ENCODE results near the gene CACNA2D3.

Gene CACNA2D3

DNA sequence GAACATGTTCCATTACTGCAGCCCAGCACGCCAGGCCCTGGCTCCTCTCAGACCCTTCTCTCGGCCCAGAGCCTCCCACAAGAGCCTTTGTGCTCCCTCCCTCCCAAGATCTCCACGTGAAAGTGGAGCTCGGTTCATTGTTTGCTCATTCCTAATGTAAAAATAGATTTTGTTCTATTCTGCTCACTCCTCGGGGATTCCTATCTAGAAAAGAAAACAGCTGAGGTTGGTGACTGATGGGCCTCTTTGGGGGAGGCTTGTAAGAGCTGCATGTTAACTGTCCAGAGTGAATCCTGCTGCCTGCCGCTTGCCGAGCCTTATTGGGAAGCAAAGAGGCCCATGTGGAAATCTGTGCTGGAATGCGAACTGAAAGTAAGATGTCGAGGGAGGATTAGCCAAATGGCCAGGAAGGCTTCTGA, 538.4 kb downstream of the CACNA2D3 start:
- DNase-seq: peak in 1 of 58 donors; percentile 14

DNA sequence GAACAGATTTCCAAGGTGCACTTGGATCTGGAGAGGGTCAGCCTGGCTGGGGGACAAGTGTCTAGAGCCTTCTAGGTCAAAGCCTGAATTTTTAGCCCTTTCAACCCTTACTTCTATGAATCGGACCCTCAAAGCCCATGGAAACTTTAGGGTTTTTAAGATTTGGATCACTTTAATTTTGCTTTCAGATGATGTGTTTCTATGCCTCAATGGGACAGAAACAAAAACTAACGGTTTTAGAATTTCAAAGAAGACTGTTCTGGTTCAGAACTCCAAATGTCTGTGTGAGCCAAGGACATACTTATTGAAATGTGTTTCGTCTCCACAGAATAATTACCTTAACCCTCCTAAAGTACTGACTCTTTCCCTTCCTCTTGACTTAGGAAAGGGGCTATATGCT, 538.8 kb downstream of the CACNA2D3 start:
- no peak for DNase-seq

DNA sequence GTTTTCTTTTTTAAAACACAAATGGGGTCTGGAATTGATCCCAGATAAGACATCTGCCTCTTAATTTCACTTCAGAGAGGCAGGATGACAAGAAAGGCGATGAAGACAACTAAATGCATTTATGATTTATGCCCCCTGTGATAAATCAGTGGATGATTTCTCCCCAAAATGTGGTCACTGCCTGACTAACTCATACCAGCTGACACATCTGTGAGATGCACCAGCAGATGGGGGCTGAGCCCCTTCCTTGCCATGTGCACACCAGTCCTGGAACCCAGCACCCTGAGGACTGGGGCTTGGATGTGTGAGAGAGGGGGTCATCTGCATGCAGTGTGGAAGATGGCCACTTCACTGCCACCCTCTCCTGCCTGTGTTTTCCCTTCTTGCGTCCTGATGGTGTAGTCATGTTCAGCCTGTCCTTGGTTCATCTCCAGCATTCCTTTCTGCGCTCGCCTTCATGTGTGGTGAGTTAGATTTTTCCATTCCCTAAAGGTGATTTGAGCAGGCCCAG, 541.2 kb downstream of the CACNA2D3 start:
- peak in 8 of 58 donors; percentile 5 to 36 (median 10) for DNase-seq

DNA sequence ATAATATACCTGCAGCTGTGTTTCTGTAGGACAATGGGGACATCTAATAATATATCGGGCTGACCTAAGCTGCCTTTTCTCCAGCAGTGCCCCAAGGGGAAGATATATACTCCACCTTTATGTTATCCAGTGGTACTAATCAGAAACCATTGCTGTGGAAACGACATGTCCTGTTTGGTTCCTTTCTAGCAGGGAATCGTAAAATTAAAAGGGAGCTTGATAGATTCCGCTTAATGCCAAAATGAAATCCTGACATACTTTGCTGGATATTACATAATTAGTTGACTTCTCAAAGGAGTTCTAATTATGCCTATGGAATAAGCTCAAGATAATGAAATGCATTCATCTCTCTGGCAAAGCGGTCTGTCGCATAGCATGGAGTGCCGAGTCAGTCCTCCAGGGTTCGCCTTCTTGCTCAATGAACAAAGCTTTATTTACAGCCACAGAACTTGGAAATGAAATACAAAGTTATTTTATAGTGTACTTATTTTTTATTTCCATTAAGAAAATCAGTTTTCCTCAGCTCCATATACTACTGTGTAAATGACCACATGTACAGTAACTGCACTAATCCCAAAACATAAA, 542.8 kb downstream of the CACNA2D3 start:
- peak in 2 of 58 donors; percentile 5 to 11 for DNase-seq

DNA sequence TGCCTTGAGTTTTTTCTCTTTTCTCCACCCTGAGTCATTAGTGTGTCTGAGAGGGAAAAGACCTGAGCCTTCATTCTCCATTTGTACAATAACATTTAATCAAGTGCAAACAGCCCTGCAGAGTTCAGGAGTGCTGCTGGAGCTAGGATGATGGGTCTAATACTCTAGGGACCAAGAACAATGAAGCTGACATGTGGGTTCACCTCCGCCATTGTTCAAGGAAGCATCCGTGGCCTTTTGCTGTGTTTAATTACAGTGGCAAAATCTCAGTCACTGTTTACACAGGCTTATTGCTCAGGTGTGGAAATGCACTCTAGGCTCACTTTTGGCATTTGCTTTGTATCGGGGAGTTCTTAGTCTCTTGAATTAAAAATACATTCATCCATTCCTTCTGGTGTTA, 545.9 kb downstream of the CACNA2D3 start:
- DNase-seq: no peak

DNA sequence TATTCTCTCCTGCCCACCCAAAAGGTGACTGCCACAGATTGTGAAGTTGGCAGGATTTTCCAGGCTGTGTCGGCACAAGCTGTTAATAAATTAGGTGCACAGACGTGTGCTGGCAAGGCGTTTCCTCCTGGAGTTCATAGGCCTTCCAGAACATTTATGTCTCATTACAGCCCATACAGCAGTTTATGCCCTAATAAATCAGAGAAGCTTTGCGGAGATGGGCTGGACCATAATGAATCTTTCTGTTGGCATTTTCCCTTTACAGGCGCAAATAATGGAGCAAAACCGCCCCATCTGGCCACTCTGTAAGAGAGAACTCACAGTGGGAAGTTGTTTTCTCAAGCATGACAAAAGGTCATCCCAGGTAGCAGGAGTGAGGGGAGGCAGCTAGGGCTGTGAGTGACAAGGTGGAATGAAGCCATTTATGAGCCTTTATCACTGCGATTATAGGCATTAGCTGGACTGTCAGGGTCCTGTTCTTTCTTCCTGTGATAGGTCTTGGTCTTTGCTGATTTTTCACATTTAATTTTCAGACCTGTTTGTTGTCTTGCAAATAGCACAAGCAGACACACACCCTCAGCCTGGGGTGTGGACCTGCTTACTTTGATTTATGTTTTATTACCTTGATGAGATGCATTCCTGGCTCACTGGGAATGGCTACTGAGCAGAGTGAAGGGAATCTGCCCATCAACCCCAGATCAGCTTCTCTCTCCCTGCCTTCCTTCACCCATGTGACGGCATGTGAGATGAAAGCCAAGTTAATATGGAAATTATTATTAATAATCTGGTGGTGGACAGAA, 548.0 kb downstream of the CACNA2D3 start:
- DNase-seq: no peak

DNA sequence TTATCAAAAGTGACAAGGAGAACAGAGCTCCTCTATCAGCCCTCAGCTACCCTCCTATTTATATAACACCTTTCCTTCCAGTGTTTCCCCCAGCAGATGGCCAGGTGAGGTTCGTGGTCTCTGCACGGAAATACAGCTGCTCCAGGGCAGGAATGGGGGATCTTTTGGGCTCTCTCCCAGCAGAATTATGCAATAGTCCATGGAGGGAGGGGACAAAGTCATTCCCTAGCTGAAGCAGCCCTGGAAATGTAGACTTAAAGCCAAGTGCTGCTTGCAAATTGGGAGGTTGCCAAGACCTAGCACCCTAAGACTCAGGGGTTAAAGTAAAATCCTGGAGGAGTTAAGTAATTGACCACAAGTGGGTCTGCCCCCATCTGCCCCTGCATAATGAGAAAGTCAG, 549.2 kb downstream of the CACNA2D3 start:
- DNase-seq: no peak

DNA sequence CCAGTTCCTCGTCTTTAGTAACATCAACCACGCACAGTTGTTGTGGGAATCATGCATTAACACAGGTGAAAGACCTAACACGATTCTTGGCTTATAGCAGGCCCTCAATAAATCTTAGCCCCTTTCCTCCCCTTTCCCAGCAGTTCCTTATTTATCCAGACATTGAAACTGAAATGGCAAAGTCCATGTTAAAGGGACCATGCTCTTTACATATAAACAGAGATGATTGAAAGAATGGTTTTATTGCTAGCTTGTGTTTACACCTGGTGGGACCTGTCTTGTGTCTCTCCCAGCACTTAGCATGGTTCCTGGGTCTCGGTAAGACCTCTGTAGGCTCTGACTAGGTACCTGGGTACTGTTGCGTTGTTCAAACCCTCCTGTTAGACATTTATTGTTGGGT, 553.7 kb downstream of the CACNA2D3 start:
- DNase-seq: no peak

DNA sequence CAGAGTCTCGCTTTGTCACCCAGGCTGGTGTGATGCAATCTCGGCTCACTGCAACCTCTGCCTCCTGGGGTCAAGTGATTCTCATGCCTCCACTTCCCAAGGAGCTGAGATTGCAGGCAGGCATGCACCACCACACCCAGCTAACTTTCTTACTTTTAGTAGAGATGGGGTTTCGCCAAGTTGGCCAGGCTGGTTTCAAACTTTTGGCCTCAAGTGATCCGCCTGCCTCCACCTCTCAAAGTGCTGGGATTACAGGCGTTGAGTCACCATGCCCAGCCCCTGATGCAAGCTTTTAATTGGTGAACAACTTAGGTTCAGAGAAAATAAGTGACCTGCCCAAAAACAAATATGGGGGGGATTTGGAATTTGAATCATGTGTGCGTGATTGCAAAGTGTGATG, 559.4 kb downstream of the CACNA2D3 start:
- no peak for DNase-seq

DNA sequence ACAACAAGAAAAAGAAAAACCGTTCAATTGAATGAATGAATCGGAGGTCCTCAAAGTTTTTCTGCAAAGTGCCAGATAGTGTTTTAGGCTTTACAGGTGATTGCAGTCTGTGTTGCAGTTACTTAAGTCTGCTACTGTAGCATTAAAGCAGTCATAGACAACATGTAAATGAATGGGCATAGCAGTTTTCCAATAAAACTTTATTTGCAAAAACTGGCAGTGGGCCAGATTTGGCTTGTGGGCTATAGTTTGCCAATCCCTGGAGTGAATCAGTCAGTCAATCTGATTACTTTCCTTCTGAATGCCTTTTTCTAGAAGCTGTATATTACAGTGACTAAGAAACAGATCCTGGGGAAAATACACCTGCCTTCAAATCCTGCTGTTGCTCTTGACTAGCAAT, 562.9 kb downstream of the CACNA2D3 start:
- DNase-seq: no peak

DNA sequence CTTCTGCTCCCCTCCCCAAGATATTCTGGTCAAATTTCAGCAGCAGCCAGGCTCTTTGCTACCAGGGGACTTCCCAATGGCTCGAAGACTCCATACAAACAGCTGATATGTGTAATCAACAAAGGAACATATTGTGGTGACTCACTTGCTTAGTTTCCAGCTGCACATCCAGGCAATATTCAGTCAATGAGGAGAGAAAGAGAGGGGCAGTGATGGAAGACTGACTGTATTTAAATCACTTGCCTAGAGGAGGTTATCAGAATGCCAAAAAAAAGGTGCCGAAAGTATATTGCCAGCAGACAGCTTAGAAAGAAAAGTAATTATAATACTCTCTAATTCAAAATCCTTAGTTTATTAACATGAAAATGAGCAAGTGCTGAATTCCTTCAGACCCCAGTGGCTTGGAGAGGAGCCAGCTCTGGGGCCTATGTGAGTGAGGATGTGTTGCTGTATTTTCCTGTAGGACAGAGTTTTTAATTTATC, 569.0 kb downstream of the CACNA2D3 start:
- peak in 1 of 58 donors; percentile 4 for DNase-seq

DNA sequence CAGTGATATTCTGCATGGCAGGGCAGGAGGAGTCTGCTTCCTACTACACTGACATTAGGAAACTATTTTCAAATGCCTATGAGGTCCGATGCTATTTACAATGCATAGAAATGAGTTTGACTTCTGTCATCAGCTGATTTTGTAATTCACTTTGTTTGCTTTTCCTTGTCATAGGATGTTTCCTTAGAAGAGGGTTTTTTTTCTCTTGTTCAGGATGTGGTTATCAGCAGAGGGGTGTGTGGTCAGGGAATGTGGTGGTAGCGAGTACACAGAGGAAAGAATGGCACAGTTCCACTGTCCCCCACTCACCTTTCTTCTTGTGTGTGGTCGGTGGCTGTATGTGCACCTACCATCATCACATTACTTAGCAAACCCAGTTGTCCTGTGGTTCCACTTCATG, 574.0 kb downstream of the CACNA2D3 start:
- no peak for DNase-seq

DNA sequence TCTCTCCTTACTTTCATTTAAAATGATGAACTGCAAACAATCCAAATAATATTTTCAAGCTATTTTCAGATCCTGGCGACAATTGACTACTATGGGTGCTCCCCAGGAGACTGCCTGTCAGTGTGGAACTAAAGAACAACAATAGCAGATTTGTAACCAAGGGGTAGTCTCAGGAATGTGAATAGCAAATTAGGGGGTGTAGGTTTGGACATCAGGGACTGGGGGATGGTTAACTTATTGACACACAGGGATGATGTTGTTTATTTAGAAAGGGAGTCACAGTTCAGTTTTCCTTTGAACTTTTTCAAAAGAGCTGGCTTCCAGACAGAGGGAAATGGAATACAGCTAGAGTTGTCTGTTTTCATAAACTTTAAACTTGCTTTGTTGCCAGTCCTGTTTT, 575.7 kb downstream of the CACNA2D3 start:
- no peak for DNase-seq

DNA sequence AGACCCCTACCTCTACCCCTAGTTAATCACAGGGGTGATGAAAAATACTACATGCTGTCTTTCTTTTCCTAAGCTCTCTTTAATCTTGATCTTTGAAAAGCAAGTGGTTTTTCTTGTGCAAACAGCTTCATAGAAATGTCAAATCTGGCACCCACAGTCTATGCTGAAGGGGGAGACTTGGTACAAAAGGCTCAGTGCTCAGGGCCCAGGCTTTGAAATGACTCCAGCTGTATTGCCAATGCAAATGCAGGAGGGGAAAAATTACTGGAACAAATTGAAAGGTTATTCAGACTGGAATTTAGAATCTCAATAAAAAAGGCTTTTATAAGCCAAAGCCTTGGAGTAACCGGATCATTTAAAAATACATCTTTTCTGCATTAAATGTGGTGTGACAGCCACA, 581.6 kb downstream of the CACNA2D3 start:
- DNase-seq: peak in 5 of 58 donors; percentile 0 to 3 (median 2)

DNA sequence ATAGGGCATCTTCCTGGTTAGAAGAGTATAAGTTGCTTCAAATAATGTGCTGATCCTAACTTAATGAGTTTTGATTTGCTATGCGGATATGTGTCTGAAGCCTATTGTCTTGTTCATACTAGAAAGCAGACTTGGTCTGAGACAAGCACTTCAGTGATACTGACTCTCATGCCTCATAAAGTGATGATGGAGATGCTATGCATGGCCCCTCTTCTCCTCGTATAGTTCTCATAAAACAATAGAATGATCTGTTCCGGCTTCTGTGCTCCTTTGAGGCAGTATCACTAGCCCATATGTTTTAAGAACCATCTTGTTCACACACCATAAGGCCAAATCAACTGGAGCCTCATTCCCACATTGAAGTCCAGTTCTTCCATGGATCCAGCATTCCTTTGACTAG, 583.4 kb downstream of the CACNA2D3 start:
- DNase-seq: no peak

DNA sequence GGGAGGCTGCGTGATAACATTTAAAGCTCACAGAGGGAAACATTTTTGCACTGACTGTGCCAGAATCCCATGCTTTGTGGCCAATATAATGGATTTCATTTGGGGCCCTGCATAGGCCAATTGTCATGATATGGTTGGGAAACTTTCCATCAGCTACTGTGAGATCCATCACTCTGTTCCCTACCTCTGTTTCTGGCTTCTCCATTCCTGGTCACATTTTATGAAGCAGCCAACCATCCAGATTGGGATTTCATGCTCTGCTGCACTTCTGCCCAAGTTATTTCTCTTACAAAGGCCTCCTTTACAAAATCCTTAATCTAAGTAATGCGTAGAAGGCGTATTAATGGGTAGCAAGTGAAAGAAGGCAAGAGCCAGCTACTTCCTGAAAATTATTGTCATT, 584.4 kb downstream of the CACNA2D3 start:
- no peak for DNase-seq

DNA sequence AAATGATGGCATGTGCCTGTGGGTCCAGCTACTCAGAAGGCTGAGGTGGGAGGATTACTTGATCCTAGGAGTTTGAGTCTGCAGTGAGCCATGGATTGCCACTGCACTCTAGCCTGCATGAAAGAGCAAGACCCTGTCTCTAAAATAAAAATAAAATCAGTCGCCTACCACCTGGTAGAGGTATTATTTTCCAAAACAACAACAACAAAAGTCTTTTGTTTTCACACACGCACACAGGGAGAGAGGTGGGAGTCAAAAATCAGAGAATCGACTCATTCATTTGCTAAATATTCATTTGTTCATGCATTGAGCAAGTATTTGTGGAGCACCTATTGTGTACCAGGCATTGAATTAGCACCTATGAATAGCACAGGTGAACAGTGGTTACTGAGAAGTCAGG, 587.4 kb downstream of the CACNA2D3 start:
- DNase-seq: no peak

DNA sequence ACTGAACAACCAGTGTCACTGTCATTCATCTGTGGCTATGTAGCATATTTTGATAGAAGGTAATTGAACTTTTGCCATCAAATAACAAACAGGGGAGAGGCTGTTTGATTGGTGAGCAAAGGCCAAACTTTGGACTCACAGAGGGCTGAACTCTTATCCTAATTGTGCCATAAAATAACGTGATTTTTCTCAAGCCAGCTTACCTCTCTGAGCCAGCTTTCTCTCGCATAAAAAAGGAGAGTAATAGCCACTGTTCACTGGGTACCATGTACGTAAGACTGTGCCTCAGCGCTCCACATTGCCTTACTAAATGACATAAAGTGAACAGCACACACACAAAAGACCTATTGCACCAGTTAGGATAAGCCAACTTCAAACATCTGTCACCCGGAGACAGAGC, 588.6 kb downstream of the CACNA2D3 start:
- no peak for DNase-seq

DNA sequence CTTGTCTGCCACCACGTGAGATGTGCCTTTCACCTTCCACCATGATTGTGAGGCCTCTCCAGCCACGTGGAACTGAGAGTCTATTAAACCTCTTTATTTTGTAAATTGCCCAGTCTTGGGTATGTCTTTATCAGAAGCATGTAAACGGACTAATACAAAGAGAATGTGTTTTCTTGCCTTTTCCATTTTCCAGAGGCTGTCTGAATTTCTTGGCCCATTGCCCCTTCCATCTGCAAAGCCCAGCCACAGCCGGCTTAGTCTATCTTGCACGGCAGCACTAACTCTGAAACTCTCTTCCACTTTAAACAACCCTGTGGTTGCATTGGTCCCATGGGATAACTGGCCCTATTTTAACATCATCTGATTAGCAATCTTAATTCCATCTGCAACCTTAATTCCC, 590.2 kb downstream of the CACNA2D3 start:
- no peak for DNase-seq

DNA sequence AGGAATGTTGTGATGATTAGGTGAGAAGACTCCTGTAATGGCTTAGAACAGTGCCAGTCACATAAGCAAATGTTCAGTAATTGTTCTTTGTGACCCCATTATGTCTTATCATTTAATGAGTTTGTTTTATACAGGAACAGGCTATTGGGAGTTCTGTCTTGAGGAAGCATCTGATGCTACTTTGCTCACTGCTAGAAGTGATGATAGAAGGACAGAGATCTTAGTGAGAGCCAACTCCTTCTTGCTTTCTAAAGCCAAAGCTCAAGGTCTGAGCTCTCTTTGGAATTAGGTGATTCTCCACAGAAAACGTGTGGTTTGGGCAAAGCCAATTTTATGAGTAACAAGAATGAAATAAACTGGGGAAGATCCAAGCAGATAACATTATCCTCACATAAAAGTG, 590.7 kb downstream of the CACNA2D3 start:
- no peak for DNase-seq

DNA sequence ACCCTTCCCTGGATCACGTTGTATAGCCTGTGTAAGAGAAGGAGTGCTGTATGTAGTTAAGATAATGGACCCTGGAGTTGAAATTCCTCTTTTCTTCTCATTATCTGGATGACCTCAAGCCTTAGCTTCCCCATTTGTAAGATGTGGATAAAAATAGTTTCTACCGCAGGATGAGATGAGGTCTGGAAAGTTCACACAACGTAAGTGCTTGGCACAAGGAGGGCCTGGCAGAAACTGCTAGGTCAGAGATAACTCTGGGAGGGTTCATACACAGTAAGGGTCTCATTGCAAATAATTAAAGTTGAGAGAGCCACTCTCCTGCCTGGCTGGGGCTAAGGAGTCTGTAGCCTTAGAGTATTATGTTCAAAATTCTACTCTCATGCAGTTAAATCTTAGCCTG, 591.1 kb downstream of the CACNA2D3 start:
- DNase-seq: no peak

DNA sequence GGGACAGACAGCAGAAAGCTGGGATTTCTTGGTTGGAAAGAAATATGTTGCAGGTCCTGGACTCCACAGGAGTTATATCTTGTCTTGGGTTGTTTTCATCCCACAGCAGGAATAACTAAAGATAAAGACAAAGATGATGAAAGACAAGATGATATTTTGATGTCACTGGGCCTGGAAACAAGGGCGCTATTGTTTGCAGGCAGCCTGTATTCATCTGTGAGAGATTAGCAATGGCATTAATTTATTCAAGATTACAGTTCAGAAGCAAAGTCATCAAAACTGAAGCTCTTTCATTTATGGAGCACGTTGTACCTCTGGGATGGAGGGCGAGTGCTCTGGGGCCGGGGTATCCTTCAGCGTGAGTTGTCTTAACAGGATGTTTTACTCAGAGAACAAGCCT, 591.7 kb downstream of the CACNA2D3 start:
- no peak for DNase-seq

DNA sequence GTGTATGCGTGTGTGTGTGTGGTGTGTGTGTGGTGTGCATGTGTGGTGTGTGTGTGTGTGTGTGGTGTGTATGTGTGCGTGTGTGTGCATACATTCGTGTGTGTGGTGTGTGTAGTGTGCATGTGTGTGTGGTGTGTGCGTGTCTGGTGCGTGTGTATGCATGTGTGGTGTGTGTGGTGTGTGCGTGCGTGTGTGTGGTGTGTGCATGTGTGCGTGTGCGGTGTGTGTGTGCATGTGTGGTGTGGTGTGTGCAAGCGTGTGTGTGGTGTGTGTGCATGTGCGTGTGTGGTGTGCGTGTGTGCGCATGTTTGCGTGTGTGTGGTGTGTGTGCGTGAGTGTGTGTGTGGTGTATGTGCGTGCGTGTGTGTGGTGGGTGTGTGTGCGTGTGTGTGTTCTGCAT, 595.2 kb downstream of the CACNA2D3 start:
- no peak for DNase-seq
